Mucosa of descending colon (tissue), 3 donors: ENCODE results near the gene ZNF500. TPM values are rescaled to one million over a fixed set of nuclear protein-coding genes. Genes with fewer than 3 reads are reported as not detected.

Source experiments
- ATAC-seq: fragments of 200-7000 bp; cut with Tn5 transposase; one replicate; pipeline ENCODE4 v1.9.1; 2020; ENCODE audit warnings: mild to moderate bottlenecking, moderate library complexity
- DNase-seq, 3 donors: peaks; one replicate each; pipeline ENCODE4 v3.0.0-alpha.2; 2020
- H3K36me3 ChIP-seq: fragments of 200-600 bp; one replicate; pipeline ENCODE4 v1.8.0; 2021; ENCODE audit warnings: low read depth, mild to moderate bottlenecking
- H3K4me1 ChIP-seq: fragments of 200-600 bp; one replicate; pipeline ENCODE4 v1.8.0; 2021; ENCODE audit warnings: low read depth, mild to moderate bottlenecking
- H3K4me3 ChIP-seq: fragments of 200-600 bp; one replicate; pipeline ENCODE4 v1.8.0; 2021; ENCODE audit warnings: mild to moderate bottlenecking
- H3K9me3 ChIP-seq: fragments of 200-600 bp; one replicate; pipeline ENCODE4 v1.8.0; 2021; ENCODE audit warnings: mild to moderate bottlenecking
- CTCF ChIP-seq: fragments of 200-600 bp; IDR thresholded peaks from one replicate; pipeline ENCODE4 v1.8.0; 2022; ENCODE audit warnings: antibody characterized with exemption, mild to moderate bottlenecking
- intact Hi-C, 2 donors: fragments of 100-400 bp; cut with DNase I in 1 of 2; cut with micrococcal nuclease in 1 of 2; formaldehyde crosslinking; loops; one replicate each; pipeline versions ENCODE4 v1.11.0 to v1.11.1; 2022; cut with DNase I, micrococcal nuclease
- total RNA-seq, 3 donors: library from RNA; stranded (reverse); fragmentation: NEBNext Ultra II Directional in 2 of 3; extraction: Animal tissue kit (Norgen Biotek cat#: 25700) in 2 of 3; gene quantifications; one replicate each; pipeline versions ENCODE4 v1.2.1 to v1.2.4, GENCODE V29; 2021 to 2023
- donor health status: DM: no; HTN: no; CAD: no; lungs with moderate emphysema.
- donor health status: DM: no; HTN: no; CAD: no.
- donor health status: DM: no; HTN: yes; CAD: no.

ZNF500 gene
- total RNA-seq, 3 donors from 2014 or later: 11.0 to 22.9 (median 18.8) TPM

GRCh38 chr16:4755687-4756086, 11.3 kb downstream of the ZNF500 start:
- no peak overlapping the region for H3K4me3 ChIP-seq
- no peak for ATAC-seq
- TF ChIP-seq CTCF: no peak
- H3K9me3 ChIP-seq: no peaks in the 10 kb centered on the region
- DNase-seq: no peak
- intact Hi-C loops: no loop called here
- no peaks in the 10 kb centered on the region for H3K4me1 ChIP-seq
- H3K36me3 ChIP-seq: peaks cover 3% of the 10 kb centered on the region

GRCh38 chr16:4754865-4755264, 12.1 kb downstream of the ZNF500 start:
- no peak for DNase-seq
- peaks cover 3% of the 10 kb centered on the region for H3K36me3 ChIP-seq
- TF ChIP-seq CTCF: no peak
- no peaks in the 10 kb centered on the region for H3K9me3 ChIP-seq
- H3K4me1 ChIP-seq: no peaks in the 10 kb centered on the region
- intact Hi-C loops: no loop called here
- no peak overlapping the region for H3K4me3 ChIP-seq
- no peak for ATAC-seq

GRCh38 chr16:4753227-4753626, 13.7 kb downstream of the ZNF500 start:
- no peak for ATAC-seq
- no peak for DNase-seq
- Histone ChIP-seq H3K4me3 (no peak overlapping the region), H3K9me3 (no peaks in the 10 kb centered on the region), H3K4me1 (no peaks in the 10 kb centered on the region), H3K36me3 (peaks cover 3% of the 10 kb centered on the region)
- no peak for TF ChIP-seq CTCF
- intact Hi-C loops: no loop called here

GRCh38 chr16:4752351-4753100, 14.4 kb downstream of the ZNF500 start:
- ATAC-seq (peak; percentile 12), DNase-seq (no peak)
- H3K9me3 ChIP-seq: no peaks in the 10 kb centered on the region
- peaks cover 3% of the 10 kb centered on the region for H3K36me3 ChIP-seq
- no peaks in the 10 kb centered on the region for H3K4me1 ChIP-seq
- intact Hi-C loops: no loop called here
- no peak overlapping the region for H3K4me3 ChIP-seq
- TF ChIP-seq CTCF: no peak

- DNase-seq (no peak), ATAC-seq (no peak)
- no peak overlapping the region for H3K4me3 ChIP-seq
- TF ChIP-seq CTCF: no peak
- no peaks in the 10 kb centered on the region for H3K9me3 ChIP-seq
- H3K4me1 ChIP-seq: no peaks in the 10 kb centered on the region
- intact Hi-C loops: no loop called here
- H3K36me3 ChIP-seq: peaks cover 3% of the 10 kb centered on the region
Observed at GRCh38 chr16:4750896-4751295, 16.1 kb downstream of the ZNF500 start.
